Measurements from ENCODE around the gene SHROOM3.

DNA sequence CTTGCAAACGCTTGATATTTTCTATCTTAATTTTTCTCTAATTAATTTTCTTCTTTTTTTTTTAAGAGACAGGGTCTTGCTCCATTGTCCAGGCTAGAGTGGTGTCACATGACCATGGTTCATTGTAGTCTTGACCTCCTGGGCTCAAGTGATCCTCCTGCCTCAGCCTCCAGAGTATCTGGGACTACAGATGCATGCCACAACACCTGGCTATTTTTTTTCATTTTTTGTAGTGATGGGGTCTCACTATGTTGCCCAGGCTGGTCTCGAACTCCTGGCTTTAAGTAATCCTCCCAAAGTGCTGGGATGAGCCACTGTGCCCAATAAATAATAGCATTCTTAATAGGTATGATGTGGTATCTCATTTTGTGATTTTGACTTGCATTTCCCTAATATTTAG lies 18.2 kb downstream of the SHROOM3 start:
- TF ChIP-seq EZH2 (conservative IDR thresholded peaks at IDR 0.05; ENCODE audit: low read depth, low read length) (no peak), RXRA (CRISPR knock-in tag; IDR thresholded peaks at IDR 0.05) (no peak), ETV6 (CRISPR knock-in tag; conservative IDR thresholded peaks at IDR 0.05) (no peak), ZNF143 (CRISPR knock-in tag; IDR thresholded peaks at IDR 0.05) (no peak), SAFB2 (CRISPR knock-in tag; IDR thresholded peaks at IDR 0.05; ENCODE audit: borderline replicate concordance, low read depth) (no peak), IKZF4 (CRISPR knock-in tag; IDR thresholded peaks at IDR 0.05; ENCODE audit: borderline replicate concordance, low read depth, not compliant biosample characterization) (no peak), ZNF484 (CRISPR knock-in tag; IDR thresholded peaks at IDR 0.05; ENCODE audit: borderline replicate concordance, low read depth) (no peak), REPIN1 (CRISPR knock-in tag; IDR thresholded peaks at IDR 0.05; ENCODE audit: borderline replicate concordance, low read depth) (no peak), FOXM1 (CRISPR knock-in tag; IDR thresholded peaks at IDR 0.05) (no peak), ELF1 (CRISPR knock-in tag; IDR thresholded peaks at IDR 0.05) (no peak), ZFP41 (CRISPR knock-in tag; IDR thresholded peaks at IDR 0.05; ENCODE audit: borderline replicate concordance) (no peak)
- TF ChIP-seq, protein P1, sequence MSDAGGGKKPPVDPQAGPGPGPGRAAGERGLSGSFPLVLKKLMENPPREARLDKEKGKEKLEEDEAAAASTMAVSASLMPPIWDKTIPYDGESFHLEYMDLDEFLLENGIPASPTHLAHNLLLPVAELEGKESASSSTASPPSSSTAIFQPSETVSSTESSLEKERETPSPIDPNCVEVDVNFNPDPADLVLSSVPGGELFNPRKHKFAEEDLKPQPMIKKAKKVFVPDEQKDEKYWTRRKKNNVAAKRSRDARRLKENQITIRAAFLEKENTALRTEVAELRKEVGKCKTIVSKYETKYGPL (CRISPR knock-in tag; IDR thresholded peaks at IDR 0.05) = no peak
- TF ChIP-seq, protein P2, sequence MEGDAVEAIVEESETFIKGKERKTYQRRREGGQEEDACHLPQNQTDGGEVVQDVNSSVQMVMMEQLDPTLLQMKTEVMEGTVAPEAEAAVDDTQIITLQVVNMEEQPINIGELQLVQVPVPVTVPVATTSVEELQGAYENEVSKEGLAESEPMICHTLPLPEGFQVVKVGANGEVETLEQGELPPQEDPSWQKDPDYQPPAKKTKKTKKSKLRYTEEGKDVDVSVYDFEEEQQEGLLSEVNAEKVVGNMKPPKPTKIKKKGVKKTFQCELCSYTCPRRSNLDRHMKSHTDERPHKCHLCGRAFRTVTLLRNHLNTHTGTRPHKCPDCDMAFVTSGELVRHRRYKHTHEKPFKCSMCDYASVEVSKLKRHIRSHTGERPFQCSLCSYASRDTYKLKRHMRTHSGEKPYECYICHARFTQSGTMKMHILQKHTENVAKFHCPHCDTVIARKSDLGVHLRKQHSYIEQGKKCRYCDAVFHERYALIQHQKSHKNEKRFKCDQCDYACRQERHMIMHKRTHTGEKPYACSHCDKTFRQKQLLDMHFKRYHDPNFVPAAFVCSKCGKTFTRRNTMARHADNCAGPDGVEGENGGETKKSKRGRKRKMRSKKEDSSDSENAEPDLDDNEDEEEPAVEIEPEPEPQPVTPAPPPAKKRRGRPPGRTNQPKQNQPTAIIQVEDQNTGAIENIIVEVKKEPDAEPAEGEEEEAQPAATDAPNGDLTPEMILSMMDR (CRISPR knock-in tag; IDR thresholded peaks at IDR 0.05) = no peak
- TF ChIP-seq, protein P3, sequence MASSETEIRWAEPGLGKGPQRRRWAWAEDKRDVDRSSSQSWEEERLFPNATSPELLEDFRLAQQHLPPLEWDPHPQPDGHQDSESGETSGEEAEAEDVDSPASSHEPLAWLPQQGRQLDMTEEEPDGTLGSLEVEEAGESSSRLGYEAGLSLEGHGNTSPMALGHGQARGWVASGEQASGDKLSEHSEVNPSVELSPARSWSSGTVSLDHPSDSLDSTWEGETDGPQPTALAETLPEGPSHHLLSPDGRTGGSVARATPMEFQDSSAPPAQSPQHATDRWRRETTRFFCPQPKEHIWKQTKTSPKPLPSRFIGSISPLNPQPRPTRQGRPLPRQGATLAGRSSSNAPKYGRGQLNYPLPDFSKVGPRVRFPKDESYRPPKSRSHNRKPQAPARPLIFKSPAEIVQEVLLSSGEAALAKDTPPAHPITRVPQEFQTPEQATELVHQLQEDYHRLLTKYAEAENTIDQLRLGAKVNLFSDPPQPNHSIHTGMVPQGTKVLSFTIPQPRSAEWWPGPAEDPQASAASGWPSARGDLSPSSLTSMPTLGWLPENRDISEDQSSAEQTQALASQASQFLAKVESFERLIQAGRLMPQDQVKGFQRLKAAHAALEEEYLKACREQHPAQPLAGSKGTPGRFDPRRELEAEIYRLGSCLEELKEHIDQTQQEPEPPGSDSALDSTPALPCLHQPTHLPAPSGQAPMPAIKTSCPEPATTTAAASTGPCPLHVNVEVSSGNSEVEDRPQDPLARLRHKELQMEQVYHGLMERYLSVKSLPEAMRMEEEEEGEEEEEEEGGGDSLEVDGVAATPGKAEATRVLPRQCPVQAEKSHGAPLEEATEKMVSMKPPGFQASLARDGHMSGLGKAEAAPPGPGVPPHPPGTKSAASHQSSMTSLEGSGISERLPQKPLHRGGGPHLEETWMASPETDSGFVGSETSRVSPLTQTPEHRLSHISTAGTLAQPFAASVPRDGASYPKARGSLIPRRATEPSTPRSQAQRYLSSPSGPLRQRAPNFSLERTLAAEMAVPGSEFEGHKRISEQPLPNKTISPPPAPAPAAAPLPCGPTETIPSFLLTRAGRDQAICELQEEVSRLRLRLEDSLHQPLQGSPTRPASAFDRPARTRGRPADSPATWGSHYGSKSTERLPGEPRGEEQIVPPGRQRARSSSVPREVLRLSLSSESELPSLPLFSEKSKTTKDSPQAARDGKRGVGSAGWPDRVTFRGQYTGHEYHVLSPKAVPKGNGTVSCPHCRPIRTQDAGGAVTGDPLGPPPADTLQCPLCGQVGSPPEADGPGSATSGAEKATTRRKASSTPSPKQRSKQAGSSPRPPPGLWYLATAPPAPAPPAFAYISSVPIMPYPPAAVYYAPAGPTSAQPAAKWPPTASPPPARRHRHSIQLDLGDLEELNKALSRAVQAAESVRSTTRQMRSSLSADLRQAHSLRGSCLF (CRISPR knock-in tag; IDR thresholded peaks at IDR 0.05; ENCODE audit: borderline replicate concordance) = no peak

All from HepG2 (cell line).